ENCODE data around the gene GIGYF2. TPM values are rescaled to one million over a fixed set of nuclear protein-coding genes. Genes with fewer than 3 reads are reported as not detected.

The GIGYF2 gene
- total and polyA plus RNA-seq, 2 donors from 2014 or later = 13.5 to 79.8 TPM

DNA sequence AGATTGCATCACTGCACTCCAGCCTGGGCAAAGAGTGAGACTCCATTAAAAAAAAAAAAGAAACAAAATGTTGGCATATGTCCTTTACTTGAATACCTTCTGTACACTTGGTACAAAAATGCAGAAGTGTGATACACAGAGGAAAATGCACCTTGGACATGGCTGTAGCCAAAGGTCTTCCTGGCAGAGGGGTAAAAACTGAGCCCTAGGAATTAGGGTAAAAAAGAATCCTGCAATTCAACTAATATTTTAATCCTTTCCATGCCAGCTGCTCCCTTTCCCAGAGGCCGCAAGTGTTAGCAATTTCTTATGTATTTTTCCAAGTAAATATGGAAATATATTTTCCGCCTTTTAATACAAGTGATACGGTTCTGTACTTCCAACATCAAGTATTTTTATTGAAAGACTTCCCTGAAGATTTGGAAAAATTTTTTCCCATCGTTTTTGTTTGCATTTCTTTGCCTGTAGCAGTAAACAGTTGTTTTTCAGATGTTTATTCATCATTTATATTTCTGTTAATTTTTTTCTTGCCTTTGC is 53.1 kb downstream of the GIGYF2 start:
- no peak for FAIRE-seq
- Histone ChIP-seq H3K27me3 (ENCODE audit: control insufficient read depth, insufficient read depth, low read length) (no peaks in the 10 kb centered on the region), H3K9me3 (ENCODE audit: control insufficient read depth in 2 of 3, insufficient read depth in 1 of 3, low read length in 3 of 3) (no peaks in the 10 kb centered on the region), H3K4me1 (ENCODE audit: control insufficient read depth in 2 of 3, insufficient read depth in 2 of 3, low read depth in 1 of 3, low read length in 3 of 3) (no peaks in the 10 kb centered on the region), H3K9ac (ENCODE audit: low read length in 3 of 3) (no peak overlapping the region), H3K27ac (ENCODE audit: low read depth in 2 of 2, low read length in 2 of 2) (no peak overlapping the region), H3K4me3 (ENCODE audit: low read length in 3 of 3) (no peak overlapping the region), H3K36me3 (ENCODE audit: control insufficient read depth in 2 of 3, insufficient read depth in 3 of 3, low read length in 3 of 3) (peaks cover 7 to 34% (median 14%) of the 10 kb centered on the region in 3 donors)
- DNase-seq = no peak
- intact Hi-C loops (cut with DNase I) = no loop called here
- no peak for TF ChIP-seq CTCF (IDR thresholded peaks at IDR 0.05; ENCODE audit: borderline replicate concordance, extremely low read depth, insufficient read depth)

- TF ChIP-seq CTCF (IDR thresholded peaks at IDR 0.05; ENCODE audit: borderline replicate concordance, extremely low read depth, insufficient read depth) = no peak
- intact Hi-C loops (cut with DNase I) = no loop called here
- no peak overlapping the region for H3K4me3 ChIP-seq (ENCODE audit: low read length in 3 of 3)
- H3K4me1 ChIP-seq (ENCODE audit: control insufficient read depth in 2 of 3, insufficient read depth in 2 of 3, low read depth in 1 of 3, low read length in 3 of 3) = peaks cover 0 to 4% (median 3%) of the 10 kb centered on the region in 3 donors
- peak overlapping the region in 1 of 2 donors; percentile 34 for H3K27ac ChIP-seq (ENCODE audit: low read depth in 2 of 2, low read length in 2 of 2)
- H3K36me3 ChIP-seq (ENCODE audit: control insufficient read depth in 2 of 3, insufficient read depth in 3 of 3, low read length in 3 of 3) = peaks cover 2 to 6% (median 6%) of the 10 kb centered on the region in 3 donors
- no peaks in the 10 kb centered on the region for H3K9me3 ChIP-seq (ENCODE audit: control insufficient read depth in 2 of 3, insufficient read depth in 1 of 3, low read length in 3 of 3)
- DNase-seq (no peak), FAIRE-seq (no peak)
- H3K27me3 ChIP-seq (ENCODE audit: control insufficient read depth, insufficient read depth, low read length) = no peaks in the 10 kb centered on the region
- no peak overlapping the region for H3K9ac ChIP-seq (ENCODE audit: low read length in 3 of 3)
These were observed 60.8 kb downstream of the GIGYF2 start for GRCh38 chr2:232757905-232758304.

GRCh38 chr2:232761301-232761907 is 64.3 kb downstream of the GIGYF2 start:
- DNase-seq = peak in 3 of 5 donors; percentile 53 to 70 (median 63)
- intact Hi-C loops (cut with DNase I) = no loop called here
- H3K36me3 ChIP-seq (ENCODE audit: control insufficient read depth in 2 of 3, insufficient read depth in 3 of 3, low read length in 3 of 3) = peaks cover 3 to 26% (median 10%) of the 10 kb centered on the region in 3 donors

More at GRCh38 chr2:232761301-232761907, 64.3 kb downstream of the GIGYF2 start:
- FAIRE-seq = no peak
- peak; percentile 51 for TF ChIP-seq CTCF (IDR thresholded peaks at IDR 0.05; ENCODE audit: borderline replicate concordance, extremely low read depth, insufficient read depth)
- no peak overlapping the region for H3K9ac ChIP-seq (ENCODE audit: low read length in 3 of 3)
- H3K4me3 ChIP-seq (ENCODE audit: low read length in 3 of 3) = no peak overlapping the region
- peaks cover 0 to 4% (median 3%) of the 10 kb centered on the region in 3 donors for H3K4me1 ChIP-seq (ENCODE audit: control insufficient read depth in 2 of 3, insufficient read depth in 2 of 3, low read depth in 1 of 3, low read length in 3 of 3)
- H3K27me3 ChIP-seq (ENCODE audit: control insufficient read depth, insufficient read depth, low read length) = no peaks in the 10 kb centered on the region
- H3K9me3 ChIP-seq (ENCODE audit: control insufficient read depth in 2 of 3, insufficient read depth in 1 of 3, low read length in 3 of 3) = no peaks in the 10 kb centered on the region
- H3K27ac ChIP-seq (ENCODE audit: low read depth in 2 of 2, low read length in 2 of 2) = no peak overlapping the region
